G401.6 (cell line): Measurements from ENCODE around the gene NDUFAF2.
"Not testable (repeated sequence)": the region's sequence is repeated elsewhere in the genome, so short reads cannot be mapped to it uniquely, and the experiment has no call there.

Experiments
- FAIRE-seq: peaks from 2 replicates; lab custom pipeline; 2012; peaks lifted over from hg19 to GRCh38; lab: Jason Lieb, UNC

NDUFAF2 gene

GRCh38 chr5:60993425-60993824, 48.4 kb downstream of the NDUFAF2 start:
- no peak for FAIRE-seq

GRCh38 chr5:60993875-60994571, 49.0 kb downstream of the NDUFAF2 start:
- FAIRE-seq: no peak

- no peak for FAIRE-seq
Measured at GRCh38 chr5:60996368-60996767, 51.4 kb downstream of the NDUFAF2 start.

GRCh38 chr5:60997721-60998120, 52.7 kb downstream of the NDUFAF2 start:
- FAIRE-seq: no peak

GRCh38 chr5:61000887-61001286, 55.9 kb downstream of the NDUFAF2 start:
- FAIRE-seq: no peak

- FAIRE-seq: no peak
Measured at GRCh38 chr5:61001647-61002046, 56.6 kb downstream of the NDUFAF2 start.

- no peak for FAIRE-seq
Measured at GRCh38 chr5:61002611-61003355, 57.8 kb downstream of the NDUFAF2 start.

GRCh38 chr5:61004448-61004847, 59.4 kb downstream of the NDUFAF2 start:
- FAIRE-seq: no peak

- FAIRE-seq: no peak
Measured at GRCh38 chr5:61009907-61010306, 64.9 kb downstream of the NDUFAF2 start.

- no peak for FAIRE-seq
Measured at GRCh38 chr5:61010467-61011454, 65.8 kb downstream of the NDUFAF2 start.

- no peak for FAIRE-seq
Measured at GRCh38 chr5:61018062-61018461, 73.1 kb downstream of the NDUFAF2 start.

GRCh38 chr5:61019642-61020041, 74.6 kb downstream of the NDUFAF2 start:
- FAIRE-seq: peak; percentile 11

- no peak for FAIRE-seq
Measured at GRCh38 chr5:61020415-61020814, 75.4 kb downstream of the NDUFAF2 start.

GRCh38 chr5:61023131-61023530, 78.1 kb downstream of the NDUFAF2 start:
- FAIRE-seq: peak; percentile 48

GRCh38 chr5:61026004-61026403, 81.0 kb downstream of the NDUFAF2 start:
- FAIRE-seq: no peak

- no peak for FAIRE-seq
Measured at GRCh38 chr5:61028382-61028781, 83.4 kb downstream of the NDUFAF2 start.

GRCh38 chr5:61029456-61030162, 84.6 kb downstream of the NDUFAF2 start:
- FAIRE-seq: no peak

GRCh38 chr5:61030163-61030482, 85.1 kb downstream of the NDUFAF2 start:
- no peak for FAIRE-seq

GRCh38 chr5:61031301-61031700, 86.3 kb downstream of the NDUFAF2 start:
- FAIRE-seq: not testable (repeated sequence)

GRCh38 chr5:61044545-61044944, 99.5 kb downstream of the NDUFAF2 start:
- no peak for FAIRE-seq

- FAIRE-seq: no peak
Measured at GRCh38 chr5:61047346-61047745, 102.3 kb downstream of the NDUFAF2 start.

GRCh38 chr5:61048534-61048933, 103.5 kb downstream of the NDUFAF2 start:
- FAIRE-seq: no peak
